Peyer's patch (tissue), 4 donors: ENCODE results near the gene INPP5A.

Experiments used
- CTCF ChIP-seq, 6 experiments: fragments of 450-650 bp in 4 of 6; fragments of 200-600 bp in 2 of 6; sonication (generic) in 1 of 6; IDR thresholded peaks; one replicate each; pipeline ENCODE4 v1.5.1; 2017 to 2019; ENCODE audit warnings: antibody characterized with exemption in 6 of 6, mild to moderate bottlenecking in 3 of 6, moderate library complexity in 1 of 6
- POLR2A ChIP-seq, 2 donors: fragments of 450-650 bp; IDR thresholded peaks; one replicate each; pipeline ENCODE4 v1.5.1; 2017; ENCODE audit warnings: antibody characterized with exemption in 2 of 2, mild to moderate bottlenecking in 2 of 2, moderate library complexity in 2 of 2

GRCh38 chr10:132611986-132612385 lies 74.4 kb downstream of the INPP5A start:
- no peak for TF ChIP-seq CTCF (IDR thresholded peaks at IDR 0.05)
- TF ChIP-seq POLR2A (IDR thresholded peaks at IDR 0.05) = no peak
